Renal pelvis (tissue), 4 donors: ENCODE measurements around the gene PXMP4. TPM values are rescaled to one million over a fixed set of nuclear protein-coding genes. Genes with fewer than 3 reads are reported as not detected.

ENCODE experiments used
- DNase-seq: peaks from one replicate; pipeline ENCODE4 v3.0.0-alpha.2; 2013
- polyA plus RNA-seq, 3 donors: library from polyadenylated mRNA; unstranded; fragments of 120-200 nt; gene quantifications; one replicate each; pipeline ENCODE4 v1.2.1, GENCODE V29; 2013; ENCODE audit not compliant: insufficient read length in 3 of 3

The PXMP4 gene
- polyA plus RNA-seq, 3 donors: 8.1 to 11.8 (median 8.9) TPM

- no peak for DNase-seq
Measured at GRCh38 chr20:33736962-33737361, 16.9 kb upstream of the PXMP4 start.

GRCh38 chr20:33733654-33734576 lies 13.8 kb upstream of the PXMP4 start:
- peak; percentile 24 for DNase-seq

DNA sequence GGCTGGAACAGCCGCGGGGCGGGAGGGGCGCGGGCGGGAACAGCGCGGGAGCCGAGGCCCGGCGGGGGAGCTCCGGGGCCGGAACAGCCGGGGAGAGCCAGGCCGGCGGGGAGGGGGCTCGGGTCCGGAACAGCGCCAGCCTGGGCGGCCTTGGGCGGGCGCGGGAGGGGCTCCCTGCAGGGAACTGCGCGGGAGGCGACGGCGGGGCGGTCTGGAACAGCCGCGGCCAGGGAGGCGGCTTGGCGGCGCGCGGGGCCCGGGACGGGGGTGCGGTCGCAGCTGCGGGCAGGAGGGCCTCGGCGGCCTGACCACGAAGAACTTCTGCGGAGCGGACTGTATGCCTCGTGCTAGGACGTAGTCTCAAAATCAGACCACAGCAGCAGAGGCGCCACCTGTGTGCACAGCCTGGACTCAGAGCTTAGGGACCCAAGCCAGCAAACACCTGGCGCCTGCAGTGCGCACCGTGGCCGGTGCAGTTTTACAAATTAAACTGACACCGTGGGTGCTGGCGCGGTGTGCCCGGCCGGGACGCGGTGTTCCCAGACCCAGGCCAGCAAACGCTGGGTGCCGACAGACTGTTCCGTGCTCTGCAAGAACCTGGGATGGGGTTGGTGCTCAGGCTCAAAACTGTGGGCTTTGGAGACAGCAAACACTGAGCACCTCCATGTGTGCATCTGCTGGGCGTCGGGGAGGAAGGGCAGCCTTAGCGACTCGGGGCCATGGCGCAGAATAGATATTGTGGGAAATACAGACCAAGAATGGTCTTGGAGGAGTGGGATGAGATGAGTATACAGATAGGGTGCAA lies 12.3 kb upstream of the PXMP4 start:
- no peak for DNase-seq

GRCh38 chr20:33731693-33732165 lies 11.6 kb upstream of the PXMP4 start, which contains the start of gene ZNF341:
Gene ZNF341, plus strand, starts transcription at chr20:33731996. Its CDS starts 26 bp downstream, at chr20:33732022.
- DNase-seq: peak; percentile 92

GRCh38 chr20:33730946-33731692 lies 11.0 kb upstream of the PXMP4 start:
- DNase-seq: no peak

GRCh38 chr20:33729101-33729500 lies 9.0 kb upstream of the PXMP4 start:
- DNase-seq: no peak

DNA sequence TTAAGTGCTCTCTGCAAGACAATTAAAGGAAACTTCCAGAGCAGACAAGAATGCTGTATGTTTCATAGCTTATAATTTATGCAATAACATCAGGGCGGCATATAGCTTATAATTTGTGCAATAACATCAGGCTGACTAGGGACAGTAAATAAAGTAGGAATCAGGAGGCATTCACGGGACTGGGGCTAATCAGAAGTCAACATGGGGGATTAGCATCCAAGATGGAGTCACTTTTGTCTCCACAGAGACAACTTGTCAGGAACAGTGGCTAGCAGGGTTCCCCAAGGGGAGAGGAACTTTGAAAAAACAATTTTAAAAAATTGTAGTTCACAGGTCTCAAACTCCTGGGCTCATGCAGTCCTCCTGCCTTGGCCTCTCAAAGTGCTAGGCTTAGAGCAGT lies 8.4 kb upstream of the PXMP4 start:
- no peak for DNase-seq

- no peak for DNase-seq
Measured at GRCh38 chr20:33727806-33728205, 7.7 kb upstream of the PXMP4 start.

DNA sequence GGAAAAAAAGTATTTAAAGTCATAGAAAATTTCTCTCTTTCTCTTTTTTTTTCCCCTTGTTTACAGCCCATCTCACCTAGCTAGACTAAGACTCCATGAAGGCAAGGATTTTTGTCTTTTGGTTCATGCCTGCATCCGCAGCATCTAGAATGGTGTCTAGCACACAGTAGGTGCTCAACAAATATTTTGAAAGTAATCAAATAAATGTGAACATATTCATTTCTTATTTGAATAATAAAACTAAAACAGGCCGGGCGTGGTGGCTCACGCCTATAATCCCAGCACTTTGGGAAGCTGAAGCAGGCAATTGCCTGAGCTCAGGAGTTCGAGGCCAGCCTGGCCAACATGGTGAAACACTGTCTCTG lies 7.0 kb upstream of the PXMP4 start:
- DNase-seq: no peak

- no peak for DNase-seq
Measured at GRCh38 chr20:33725607-33726264, 5.6 kb upstream of the PXMP4 start.

GRCh38 chr20:33724439-33725094 lies 4.5 kb upstream of the PXMP4 start:
- no peak for DNase-seq

DNA sequence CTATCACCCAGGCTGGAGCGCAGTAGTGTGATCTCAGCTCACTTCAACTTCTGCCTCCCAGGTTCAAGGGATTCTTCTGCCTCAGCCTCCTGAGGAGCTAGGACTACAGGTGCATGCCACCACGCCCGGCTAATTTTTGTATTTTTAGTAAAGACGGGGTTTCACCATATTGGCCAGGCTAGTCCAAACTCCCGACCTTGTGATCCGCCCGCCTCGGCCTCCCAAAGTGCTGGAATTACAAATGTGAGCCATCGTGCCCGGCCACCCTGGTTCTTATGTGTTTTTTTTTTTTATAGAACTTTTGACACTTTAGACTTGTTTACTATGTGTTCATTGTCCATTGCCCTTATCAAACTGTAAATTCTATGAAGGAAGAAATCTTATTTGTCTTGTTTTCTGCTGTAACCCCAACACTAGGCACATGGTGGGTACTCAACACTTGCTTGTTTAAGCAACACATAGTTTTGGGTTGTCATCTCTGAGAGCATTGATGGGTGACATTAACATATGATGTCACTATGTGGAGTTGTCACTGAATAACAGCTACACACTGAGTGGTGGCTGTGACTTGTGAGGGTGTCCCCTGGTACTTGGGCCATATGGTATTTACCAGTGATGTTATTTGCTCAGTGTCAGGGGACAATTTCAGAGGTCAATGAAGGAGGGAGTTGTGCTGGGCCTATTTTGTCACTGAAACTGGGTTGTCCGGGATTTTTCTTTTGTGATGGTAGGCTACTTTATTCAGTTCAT lies 1.5 kb upstream of the PXMP4 start:
- no peak for DNase-seq

DNA sequence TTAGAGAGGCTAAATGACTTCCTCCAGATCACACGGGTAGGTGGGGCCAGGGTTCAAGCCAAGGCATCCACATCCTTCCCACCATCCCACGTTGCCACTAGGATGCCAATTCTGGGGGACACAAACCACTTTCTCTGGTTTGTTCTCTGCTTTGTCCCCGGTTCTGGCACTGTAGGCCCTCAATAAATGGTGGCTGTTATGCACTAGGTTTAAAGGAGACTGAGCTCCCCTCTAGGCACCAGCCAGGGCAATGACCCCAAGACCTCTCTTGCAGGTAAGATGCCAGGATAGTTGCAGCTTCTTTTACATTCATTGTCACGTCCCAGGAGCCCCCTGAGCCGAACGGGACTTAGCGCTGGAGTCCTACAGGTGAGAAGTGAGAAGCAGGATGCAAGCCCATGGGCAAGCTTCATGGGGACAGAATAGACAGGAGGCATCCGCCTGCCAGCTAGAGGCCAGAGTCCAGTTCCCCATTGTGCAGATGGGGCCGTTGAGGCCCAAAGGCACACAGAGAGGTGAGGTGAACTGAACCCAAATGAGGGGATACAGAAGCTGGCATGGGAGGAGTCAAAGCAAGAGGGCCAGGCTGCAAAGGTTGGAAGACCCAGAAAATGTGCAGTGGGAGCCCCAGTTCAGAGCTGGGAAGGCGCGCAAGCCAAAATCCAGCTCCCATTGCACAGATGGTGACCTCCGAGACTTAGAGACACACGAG lies 677 bp downstream of the PXMP4 start:
- DNase-seq: no peak

DNA sequence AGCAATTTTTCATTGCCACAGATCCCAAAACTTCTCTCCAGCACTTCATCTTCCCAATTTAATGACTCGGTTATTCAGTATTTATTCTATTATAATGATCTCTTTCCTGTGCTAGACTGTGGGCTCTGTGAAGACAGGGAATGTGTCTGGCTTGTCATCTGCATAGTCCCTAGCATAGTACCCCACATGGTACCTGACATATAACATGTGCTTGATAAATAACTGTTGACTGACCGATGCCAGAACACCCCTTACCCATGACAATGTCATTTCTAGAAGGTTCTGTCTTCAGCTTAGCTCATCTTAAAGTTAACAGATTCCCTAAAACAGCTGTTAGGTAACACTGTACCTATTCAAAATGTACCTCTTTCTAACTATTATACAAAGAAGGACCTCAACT lies 3.6 kb downstream of the PXMP4 start:
- DNase-seq: no peak

DNA sequence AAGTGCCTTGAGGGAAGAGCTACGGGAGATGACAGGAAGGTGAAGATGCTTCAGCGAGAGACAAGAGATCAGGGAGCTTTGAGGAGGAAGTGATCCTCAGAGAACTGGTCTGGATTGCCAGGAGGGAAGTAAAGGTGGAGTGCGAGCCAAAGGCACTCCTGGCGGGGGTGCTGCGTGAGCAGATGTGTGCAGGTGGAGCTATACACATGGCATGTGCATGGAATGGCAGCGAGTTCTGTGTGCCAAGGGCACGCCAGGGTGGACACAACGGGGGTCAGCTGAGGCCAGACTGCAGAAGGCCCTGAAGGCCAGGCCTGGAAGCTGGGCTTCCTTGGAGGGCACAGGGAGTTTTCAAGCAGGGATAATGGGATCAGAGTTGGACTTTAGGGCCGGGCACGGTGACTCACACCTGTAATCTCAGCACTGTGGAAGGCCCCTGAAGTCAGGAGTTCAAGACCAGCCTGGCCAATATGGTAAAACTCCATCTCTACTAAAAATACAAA lies 6.2 kb downstream of the PXMP4 start:
- DNase-seq: no peak

- no peak for DNase-seq
Measured at GRCh38 chr20:33711446-33711738, 8.7 kb downstream of the PXMP4 start.

DNA sequence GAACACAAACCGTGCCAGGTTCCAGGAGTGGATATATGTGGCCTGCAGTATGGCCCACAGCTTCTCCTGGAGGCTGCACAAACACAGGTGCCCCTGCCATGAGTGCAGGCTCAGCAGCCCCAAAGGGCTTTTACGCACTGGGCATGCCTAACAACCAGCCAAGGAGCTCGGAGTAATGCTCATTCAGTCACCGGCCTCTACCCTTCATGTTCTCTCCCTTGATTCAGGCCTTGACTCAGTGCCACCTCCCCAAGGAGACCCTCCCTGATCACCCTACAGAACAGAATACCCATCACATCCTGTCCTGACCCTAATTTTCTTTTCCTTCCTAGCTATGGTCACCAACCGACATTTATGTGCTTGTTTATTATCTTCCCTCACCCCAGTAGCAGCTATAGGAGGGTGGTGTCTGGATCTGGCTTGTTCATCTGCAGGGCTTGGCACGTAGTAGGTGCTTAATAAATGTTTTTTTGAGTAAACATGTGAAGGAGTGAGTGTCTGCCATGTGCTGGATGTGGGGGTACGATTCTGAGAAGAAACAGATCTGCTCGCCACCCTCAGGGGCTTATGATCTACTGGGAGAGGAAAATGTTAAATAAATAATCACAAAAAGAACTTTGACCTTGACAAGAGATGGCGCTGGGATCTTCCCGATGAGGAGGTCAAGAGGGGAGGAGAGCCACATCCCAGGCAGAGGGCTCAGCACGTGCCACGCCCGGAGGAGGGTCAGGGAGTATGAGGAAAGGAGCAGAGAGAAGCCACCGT lies 9.2 kb downstream of the PXMP4 start:
- DNase-seq: no peak

- DNase-seq: no peak
Measured at GRCh38 chr20:33709905-33710541, 10.1 kb downstream of the PXMP4 start.
